GM12878 (cell line): ENCODE results near the gene SPCS2. TPM values are rescaled to one million over a fixed set of nuclear protein-coding genes. Genes with fewer than 3 reads are reported as not detected.
A peak's percentile ranks its signal among the peaks of the same experiment; 100 is the strongest.

Experiments used
- BHLHE40 ChIP-seq, 2 experiments: fragments of 450-650 bp in 1 of 2; IDR thresholded peaks; 2 replicates each; pipeline ENCODE4 v1.6.1; 2011 to 2017; ENCODE audit warnings: low read depth in 2 of 2, borderline replicate concordance in 1 of 2, improper control_type of control experiment in 1 of 2, low read length in 1 of 2, mild to moderate bottlenecking in 1 of 2
- CUX1 ChIP-seq: IDR thresholded peaks from 2 replicates; pipeline ENCODE4 v1.6.1; 2012; ENCODE audit warnings: improper control_type of control experiment, low read depth, low read length; ENCODE audit not compliant: insufficient replicate concordance
- FOXK2 ChIP-seq: fragments of 450-650 bp; IDR thresholded peaks from 2 replicates; pipeline ENCODE4 v1.6.1; 2017; ENCODE audit warnings: mild to moderate bottlenecking, moderate library complexity
- JUND ChIP-seq: IDR thresholded peaks from 2 replicates; pipeline ENCODE4 v1.6.1; 2012; ENCODE audit warnings: low read depth, mild to moderate bottlenecking, low read length, improper control_type of control experiment, moderate library complexity
- KDM1A ChIP-seq: fragments of 200-600 bp; sonication (generic); IDR thresholded peaks from 2 replicates; pipeline ENCODE4 v1.6.1; 2016; ENCODE audit warnings: borderline replicate concordance
- LARP7 ChIP-seq: fragments of 450-650 bp; IDR thresholded peaks from 2 replicates; pipeline ENCODE4 v1.6.1; 2017; ENCODE audit warnings: mild to moderate bottlenecking
- MLLT1 ChIP-seq: fragments of 450-650 bp; IDR thresholded peaks from 2 replicates; pipeline ENCODE4 v1.6.1; 2016; ENCODE audit warnings: mild to moderate bottlenecking
- MYB ChIP-seq: fragments of 150-350 bp; IDR thresholded peaks from 2 replicates; pipeline ENCODE4 v1.6.1; 2014; ENCODE audit warnings: mild to moderate bottlenecking, low read depth, low read length, borderline replicate concordance
- NRF1 ChIP-seq: conservative IDR thresholded peaks from 2 replicates; pipeline ENCODE4 v1.6.1; 2011; ENCODE audit warnings: mild to moderate bottlenecking, low read depth, low read length, improper control_type of control experiment
- PRDM15 ChIP-seq: fragments of 450-650 bp; formaldehyde crosslinking; IDR thresholded peaks from 2 replicates; pipeline ENCODE4 v1.4.0; 2020; ENCODE audit warnings: mild to moderate bottlenecking, moderate library complexity
- RCOR1 ChIP-seq: conservative IDR thresholded peaks from 2 replicates; pipeline ENCODE4 v1.6.1; 2012; ENCODE audit warnings: low read depth, low read length, improper control_type of control experiment
- SIN3A ChIP-seq: IDR thresholded peaks from 2 replicates; pipeline ENCODE4 v1.6.1; 2012; ENCODE audit warnings: low read depth, low read length, improper control_type of control experiment
- SP1 ChIP-seq: IDR thresholded peaks from one replicate; pipeline ENCODE4 v1.6.1; 2011; ENCODE audit warnings: low read depth, low read length
- STAT1 ChIP-seq: fragments of 450-650 bp; conservative IDR thresholded peaks from 2 replicates; pipeline ENCODE4 v1.6.1; 2014; ENCODE audit warnings: antibody characterized with exemption, mild to moderate bottlenecking
- TAF1 ChIP-seq: IDR thresholded peaks from 2 replicates; pipeline ENCODE4 v1.6.1; 2011; ENCODE audit warnings: mild to moderate bottlenecking, low read depth, low read length, borderline replicate concordance
- TARDBP ChIP-seq: IDR thresholded peaks from 2 replicates; pipeline ENCODE4 v1.6.1; 2016; ENCODE audit warnings: borderline replicate concordance
- YY1 ChIP-seq: IDR thresholded peaks from 2 replicates; pipeline ENCODE4 v1.6.1; 2011; ENCODE audit warnings: low read depth, mild to moderate bottlenecking, low read length
- ZNF24 ChIP-seq: fragments of 450-650 bp; IDR thresholded peaks from 2 replicates; pipeline ENCODE4 v1.6.1; 2017; ENCODE audit warnings: antibody characterized with exemption, mild to moderate bottlenecking
- ZNF622 ChIP-seq: fragments of 450-650 bp; IDR thresholded peaks from 2 replicates; pipeline ENCODE4 v1.6.1; 2017; ENCODE audit warnings: mild to moderate bottlenecking, inconsistent platforms
- polyA plus RNA-seq, 11 experiments: library from polyadenylated mRNA; depleted of rRNA in 4 of 11; unstranded in 6 of 11; stranded (reverse) in 5 of 11; fragments of >200 nt; fragmentation: Nextera tagmentation in 4 of 11; fragmentation: Illumina TruSeq in 1 of 11; extraction: Ambion mirVana in 4 of 11; extraction: Trizol in 1 of 11; gene quantifications; 1 replicate in 1 of 11; 2 replicates in 10 of 11; pipeline versions ENCODE4 v1.2.1 to v1.2.3, GENCODE V29; 2011 to 2016; ENCODE audit warnings: inconsistent platforms in 2 of 11, missing spikeins in 2 of 11, low read depth in 1 of 11
- total RNA-seq, 4 experiments: library from RNA; depleted of rRNA in 3 of 4; stranded (reverse); fragments of >200 nt in 3 of 4; fragmentation: Illumina TruSeq in 1 of 4; extraction: Trizol in 1 of 4; gene quantifications; 2 replicates each; pipeline versions ENCODE4 v1.2.1 to v1.2.3, GENCODE V29; 2013 to 2021

SPCS2 gene
- total and polyA plus RNA-seq, 10 of the 15 experiments (the other 5 are each of a cell fraction or from before 2014, with no cell fraction given): 40.7 to 661 (median 192) TPM

- TF ChIP-seq TAF1 (peak; percentile 50; the same call in 1 of the 2 replicates), TARDBP (no peak), ZNF24 (no peak), STAT1 (no peak), CUX1 (no peak), YY1 (no peak), KDM1A (no peak), FOXK2 (no peak), SP1 (no peak), RCOR1 (no peak), ZNF622 (no peak), PRDM15 (CRISPR knock-in tag) (no peak), LARP7 (peak; percentile 78; the same call in 1 of the 2 replicates), BHLHE40 (IDR thresholded peaks at IDR 0.05; ENCODE audit: borderline replicate concordance in 1 of 2, low read depth in 2 of 2, low read length in 1 of 2) (no peak), NRF1 (no peak), SIN3A (no peak), MYB (0 out of 2 replicates have a peak, but pooled peaks have one; percentile 40), MLLT1 (no peak), JUND (no peak)
Measured at GRCh38 chr11:74988541-74989259, 39.6 kb downstream of the SPCS2 start, which contains the start of gene NEU3 (continued).
